GM18520 (cell line): ENCODE measurements around the gene FAF1.
"Not testable (repeated sequence)": the region's sequence is repeated elsewhere in the genome, so short reads cannot be mapped to it uniquely, and the experiment has no call there.

Experiments used
- ATAC-seq: cut with Tn5 transposase; IDR thresholded peaks from one replicate; pipeline ENCODE4 v1.9.1; 2021; ENCODE audit not compliant: unreplicated experiment

The FAF1 gene

GRCh38 chr1:50959913-50960844 is at the start of gene FAF1:
Gene FAF1 (minus strand): TSS chr1:50960267. CDS start chr1:50959811, 456 bp downstream.
- peak; percentile 84 for ATAC-seq

- ATAC-seq: no peak
Measured at GRCh38 chr1:51009381-51009780, 49.3 kb upstream of the FAF1 start.

GRCh38 chr1:51005549-51005948 is 45.5 kb upstream of the FAF1 start:
- ATAC-seq: not testable (repeated sequence)

GRCh38 chr1:51002516-51002915 is 42.4 kb upstream of the FAF1 start:
- ATAC-seq: no peak

GRCh38 chr1:51000651-51001050 is 40.6 kb upstream of the FAF1 start:
- no peak for ATAC-seq

- ATAC-seq: no peak
Measured at GRCh38 chr1:51000160-51000559, 40.1 kb upstream of the FAF1 start.

GRCh38 chr1:50999375-50999774 is 39.3 kb upstream of the FAF1 start:
- not testable (repeated sequence) for ATAC-seq

GRCh38 chr1:50996083-50996482 is 36.0 kb upstream of the FAF1 start:
- ATAC-seq: no peak

GRCh38 chr1:50995651-50996050 is 35.6 kb upstream of the FAF1 start:
- no peak for ATAC-seq

- ATAC-seq: no peak
Measured at GRCh38 chr1:50994997-50995396, 34.9 kb upstream of the FAF1 start.

- no peak for ATAC-seq
Measured at GRCh38 chr1:50993645-50994044, 33.6 kb upstream of the FAF1 start.

GRCh38 chr1:50992532-50993318 is 32.7 kb upstream of the FAF1 start:
- no peak for ATAC-seq

- no peak for ATAC-seq
Measured at GRCh38 chr1:50989694-50990093, 29.6 kb upstream of the FAF1 start.

- no peak for ATAC-seq
Measured at GRCh38 chr1:50986653-50987052, 26.6 kb upstream of the FAF1 start.

GRCh38 chr1:50985094-50985493 is 25.0 kb upstream of the FAF1 start:
- no peak for ATAC-seq

- no peak for ATAC-seq
Measured at GRCh38 chr1:50983219-50983802, 23.2 kb upstream of the FAF1 start.

- no peak for ATAC-seq
Measured at GRCh38 chr1:50982611-50983010, 22.5 kb upstream of the FAF1 start.

- no peak for ATAC-seq
Measured at GRCh38 chr1:50981741-50982140, 21.7 kb upstream of the FAF1 start.

GRCh38 chr1:50980505-50980904 is 20.4 kb upstream of the FAF1 start:
- no peak for ATAC-seq

GRCh38 chr1:50979937-50980336 is 19.9 kb upstream of the FAF1 start:
- no peak for ATAC-seq
